GM12878 (cell line): ENCODE results near the gene CHDH. TPM values are rescaled to one million over a fixed set of nuclear protein-coding genes. Genes with fewer than 3 reads are reported as not detected.

Experiments
- ATAC-seq: fragments of 200-7000 bp; cut with Tn5 transposase; 3 replicates; pipeline ENCODE4 v1.9.1; 2020; ENCODE audit warnings: mild to moderate bottlenecking, moderate library complexity
- BruUV-seq: library from RNA; stranded (reverse); fragments of 400-500 nt; replicated peaks from 2 replicates; lab custom pipeline; 2021; lab: Mats Ljungman, UMichigan
- CTCF ChIA-PET: fragments of 300-600 bp; sonication (Branson Sonifier 250); formaldehyde crosslinking; extraction: SDS; loops from one replicate; lab custom pipeline; 2021; ENCODE audit warnings: inconsistent platforms; lab: Yijun Ruan, JAX
- POLR2A ChIA-PET: fragments of 350-600 bp; formaldehyde crosslinking; extraction: SDS; loops from one replicate; lab custom pipeline; 2021; ENCODE audit warnings: inconsistent platforms; lab: Charles Lee
- RAD21 ChIA-PET: fragments of 300-600 bp; sonication (Branson Sonifier 250); formaldehyde crosslinking; loops from one replicate; lab custom pipeline; 2023; ENCODE audit warnings: antibody characterized with exemption; ENCODE audit not compliant: unreplicated experiment; lab: Charles Lee
- SMC1A ChIA-PET: fragments of 300-600 bp; sonication (Branson Sonifier 250); formaldehyde crosslinking; loops from one replicate; lab custom pipeline; 2023; ENCODE audit not compliant: unreplicated experiment, uncharacterized antibody; lab: Charles Lee
- DNase-seq: peaks from one replicate; pipeline ENCODE4 v3.0.0-alpha.2; 2011; ENCODE audit warnings: low read depth, low spot score
- FAIRE-seq: peaks from 3 replicates; lab custom pipeline; 2011; peaks lifted over from hg19 to GRCh38; lab: Jason Lieb, UNC
- H2AFZ ChIP-seq: 2 replicates; pipeline ENCODE4 v1.6.0; 2011; ENCODE audit warnings: low read depth, low read length, control low read depth; ENCODE audit not compliant: control insufficient read depth
- H3K27ac ChIP-seq: 2 replicates; pipeline ENCODE4 v1.5.1; 2011; ENCODE audit warnings: control low read depth; ENCODE audit not compliant: control insufficient read depth, insufficient read depth
- H3K27me3 ChIP-seq, 2 experiments: replicated peaks in 1 of 2; 2 replicates each; pipeline versions ENCODE4 v1.6.0 to v1.6.1; 2011; ENCODE audit warnings: low read length in 1 of 2; ENCODE audit not compliant: control insufficient read depth in 2 of 2, insufficient read depth in 2 of 2
- H3K36me3 ChIP-seq, 2 experiments: 2 replicates each; pipeline ENCODE4 v1.5.1; 2011; ENCODE audit warnings: low read length in 1 of 2; ENCODE audit not compliant: control insufficient read depth in 2 of 2, insufficient read depth in 2 of 2
- H3K4me1 ChIP-seq: 2 replicates; pipeline ENCODE4 v1.6.1; 2011; ENCODE audit warnings: mild to moderate bottlenecking, low read length, moderate library complexity, mixed read lengths; ENCODE audit not compliant: control insufficient read depth, insufficient read depth
- H3K4me2 ChIP-seq: 2 replicates; pipeline ENCODE4 v1.6.0; 2011; ENCODE audit warnings: control low read depth; ENCODE audit not compliant: control insufficient read depth, insufficient read depth
- H3K4me3 ChIP-seq: fragments of 200-600 bp; sonication (generic); 2 replicates; pipeline ENCODE4 v1.5.1; 2016
- H3K79me2 ChIP-seq: 2 replicates; pipeline ENCODE4 v1.6.0; 2011; ENCODE audit warnings: low read length; ENCODE audit not compliant: control insufficient read depth, insufficient read depth
- H3K9ac ChIP-seq: 2 replicates; pipeline ENCODE4 v1.8.0; 2011; ENCODE audit warnings: low read length, control low read depth, mixed read lengths; ENCODE audit not compliant: control insufficient read depth, insufficient read depth
- H3K9me3 ChIP-seq: replicated peaks from 3 replicates; pipeline ENCODE4 v1.5.1; 2011; ENCODE audit warnings: mild to moderate bottlenecking, low read length; ENCODE audit not compliant: control insufficient read depth, insufficient read depth
- H4K20me1 ChIP-seq: 2 replicates; pipeline ENCODE4 v1.6.0; 2011; ENCODE audit not compliant: control insufficient read depth, insufficient read depth
- BACH1 ChIP-seq: fragments of 450-650 bp; IDR thresholded peaks from 2 replicates; pipeline ENCODE4 v1.6.1; 2017; ENCODE audit warnings: mild to moderate bottlenecking, borderline replicate concordance
- BMI1 ChIP-seq: fragments of 450-650 bp; IDR thresholded peaks from 2 replicates; pipeline ENCODE4 v1.6.1; 2016; ENCODE audit warnings: mild to moderate bottlenecking, moderate library complexity, borderline replicate concordance
- EP300 ChIP-seq, 2 experiments: fragments of 150-350 bp in 1 of 2; IDR thresholded peaks; 2 replicates each; pipeline ENCODE4 v1.6.1; 2011 to 2012; ENCODE audit warnings: low read depth in 2 of 2, low read length in 2 of 2, borderline replicate concordance in 1 of 2, improper control_type of control experiment in 1 of 2, inconsistent platforms in 1 of 2; ENCODE audit not compliant: control insufficient read depth in 1 of 2
- MEF2A ChIP-seq: IDR thresholded peaks from 2 replicates; pipeline ENCODE4 v1.6.1; 2011; ENCODE audit warnings: low read depth, mild to moderate bottlenecking, low read length, moderate library complexity; ENCODE audit not compliant: insufficient read depth
- PAX5 ChIP-seq: IDR thresholded peaks from 2 replicates; pipeline ENCODE4 v1.6.1; 2011; ENCODE audit warnings: low read depth, low read length, borderline replicate concordance
- SMAD1 ChIP-seq: fragments of 450-650 bp; IDR thresholded peaks from 2 replicates; pipeline ENCODE4 v1.6.1; 2018; ENCODE audit warnings: mild to moderate bottlenecking, low read depth; ENCODE audit not compliant: partially characterized antibody
- YBX1 ChIP-seq: fragments of 450-650 bp; IDR thresholded peaks from 2 replicates; pipeline ENCODE4 v1.6.1; 2016; ENCODE audit warnings: antibody characterized with exemption
- WGBS: methylation state at CpG from one replicate; pipeline ENCODE4 v1.1.6; 2016; ENCODE audit warnings: low lambda C conversion rate; ENCODE audit not compliant: insufficient replicate concordance, insufficient coverage; ENCODE audit errors: missing lambda C conversion rate; 5-methylcytosine and 5-hydroxymethylcytosine counted together
- in situ Hi-C: fragments of 300-500 bp; cut with MboI; formaldehyde crosslinking; loops from 9 replicates; pipeline ENCODE4 v1.14.3; 2018; ENCODE audit warnings: mixed read lengths
- intact Hi-C: fragments of 100-400 bp; cut with micrococcal nuclease; formaldehyde crosslinking; loops from one replicate; pipeline ENCODE4 v1.14.2; 2022; ENCODE audit not compliant: unreplicated experiment
- polyA plus RNA-seq, 11 experiments: library from polyadenylated mRNA; depleted of rRNA in 4 of 11; unstranded in 6 of 11; stranded (reverse) in 5 of 11; fragments of >200 nt; fragmentation: Nextera tagmentation in 4 of 11; fragmentation: Illumina TruSeq in 1 of 11; extraction: Ambion mirVana in 4 of 11; extraction: Trizol in 1 of 11; gene quantifications; 1 replicate in 1 of 11; 2 replicates in 10 of 11; pipeline versions ENCODE4 v1.2.1 to v1.2.3, GENCODE V29; 2011 to 2016; ENCODE audit warnings: inconsistent platforms in 2 of 11, missing spikeins in 2 of 11, low read depth in 1 of 11
- total RNA-seq, 4 experiments: library from RNA; depleted of rRNA in 3 of 4; stranded (reverse); fragments of >200 nt in 3 of 4; fragmentation: Illumina TruSeq in 1 of 4; extraction: Trizol in 1 of 4; gene quantifications; 2 replicates each; pipeline versions ENCODE4 v1.2.1 to v1.2.3, GENCODE V29; 2013 to 2021
- TF ChIP-seq, protein P1 (sequence below): fragments of 450-650 bp; IDR thresholded peaks from 2 replicates; pipeline ENCODE4 v1.6.1; 2016; ENCODE audit warnings: mild to moderate bottlenecking
- TF ChIP-seq, protein P2 (sequence below): fragments of 150-350 bp; IDR thresholded peaks from 2 replicates; pipeline ENCODE4 v1.6.1; 2014; ENCODE audit warnings: mild to moderate bottlenecking, low read depth, low read length

CHDH gene
- total and polyA plus RNA-seq, 10 of the 15 experiments (the other 5 are each of a cell fraction or from before 2014, with no cell fraction given): 0.95 to 8.3 (median 2.9) TPM

- ChIA-PET CTCF (no interaction called here), SMC1A (no interaction called here), POLR2A (no interaction called here), RAD21 (no interaction called here)
- Histone ChIP-seq H2AFZ (no peak overlapping the region), H3K9me3 (no peaks in the 10 kb centered on the region), H3K4me2 (no peak overlapping the region), H3K36me3 (peaks cover 0 to 2% of the 10 kb centered on the region in 2 experiments; a peak in 3 of 4 replicates), H3K27me3 (no peaks in the 10 kb centered on the region), H3K4me1 (no peaks in the 10 kb centered on the region), H3K4me3 (no peak overlapping the region), H3K79me2 (no peaks in the 10 kb centered on the region), H3K9ac (no peak overlapping the region), H4K20me1 (no peaks in the 10 kb centered on the region), H3K27ac (no peak overlapping the region)
- no peak for DNase-seq
- in situ Hi-C loops (no loop called here), intact Hi-C loops (no loop called here)
- TF ChIP-seq MEF2A (no peak), BACH1 (no peak), SMAD1 (no peak), YBX1 (no peak), EP300 (IDR thresholded peaks at IDR 0.05; ENCODE audit: borderline replicate concordance in 1 of 2, control insufficient read depth in 1 of 2, low read depth in 2 of 2, low read length in 2 of 2) (no peak), PAX5 (no peak), BMI1 (no peak)
- TF ChIP-seq, protein P1, sequence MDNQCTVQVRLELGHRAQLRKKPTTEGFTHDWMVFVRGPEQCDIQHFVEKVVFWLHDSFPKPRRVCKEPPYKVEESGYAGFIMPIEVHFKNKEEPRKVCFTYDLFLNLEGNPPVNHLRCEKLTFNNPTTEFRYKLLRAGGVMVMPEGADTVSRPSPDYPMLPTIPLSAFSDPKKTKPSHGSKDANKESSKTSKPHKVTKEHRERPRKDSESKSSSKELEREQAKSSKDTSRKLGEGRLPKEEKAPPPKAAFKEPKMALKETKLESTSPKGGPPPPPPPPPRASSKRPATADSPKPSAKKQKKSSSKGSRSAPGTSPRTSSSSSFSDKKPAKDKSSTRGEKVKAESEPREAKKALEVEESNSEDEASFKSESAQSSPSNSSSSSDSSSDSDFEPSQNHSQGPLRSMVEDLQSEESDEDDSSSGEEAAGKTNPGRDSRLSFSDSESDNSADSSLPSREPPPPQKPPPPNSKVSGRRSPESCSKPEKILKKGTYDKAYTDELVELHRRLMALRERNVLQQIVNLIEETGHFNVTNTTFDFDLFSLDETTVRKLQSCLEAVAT: no peak
- TF ChIP-seq, protein P2, sequence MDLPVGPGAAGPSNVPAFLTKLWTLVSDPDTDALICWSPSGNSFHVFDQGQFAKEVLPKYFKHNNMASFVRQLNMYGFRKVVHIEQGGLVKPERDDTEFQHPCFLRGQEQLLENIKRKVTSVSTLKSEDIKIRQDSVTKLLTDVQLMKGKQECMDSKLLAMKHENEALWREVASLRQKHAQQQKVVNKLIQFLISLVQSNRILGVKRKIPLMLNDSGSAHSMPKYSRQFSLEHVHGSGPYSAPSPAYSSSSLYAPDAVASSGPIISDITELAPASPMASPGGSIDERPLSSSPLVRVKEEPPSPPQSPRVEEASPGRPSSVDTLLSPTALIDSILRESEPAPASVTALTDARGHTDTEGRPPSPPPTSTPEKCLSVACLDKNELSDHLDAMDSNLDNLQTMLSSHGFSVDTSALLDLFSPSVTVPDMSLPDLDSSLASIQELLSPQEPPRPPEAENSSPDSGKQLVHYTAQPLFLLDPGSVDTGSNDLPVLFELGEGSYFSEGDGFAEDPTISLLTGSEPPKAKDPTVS: no peak
- 30% methylated on average over 10 of the region's 10 CpGs for WGBS
- ATAC-seq: no peak
- no peak for FAIRE-seq
- no TSS peak for BruUV-seq
These were observed 32.3 kb downstream of the CHDH start for GRCh38 chr3:53813876-53814275.
